Astrocyte of the cerebellum (primary cell): ENCODE results near the gene DNAH8.

Experiments used
- DNase-seq: peaks from one replicate; pipeline ENCODE4 v3.0.0-alpha.2; 2011; ENCODE audit warnings: low read depth
- H3K4me3 ChIP-seq: 2 replicates; pipeline ENCODE4 v1.5.1; 2011; ENCODE audit warnings: mild to moderate bottlenecking, low read depth, low read length, moderate library complexity
- CTCF ChIP-seq: IDR thresholded peaks from 2 replicates; pipeline ENCODE4 v1.5.1; 2012; ENCODE audit warnings: low read length, low read depth, moderate library complexity, mild to moderate bottlenecking; ENCODE audit errors: missing control alignments
- in situ Hi-C: cut with HindIII; loops from 2 replicates; pipeline ENCODE4 v1.10.0; 2017; ENCODE audit warnings: low sequenced_read_pairs

DNAH8 gene

GRCh38 chr6:39058471-39059147 lies 343.5 kb downstream of the DNAH8 start:
- TF ChIP-seq CTCF = no peak
- no peak overlapping the region for H3K4me3 ChIP-seq
- in situ Hi-C loops = no loop called here
- no peak for DNase-seq

GRCh38 chr6:39059496-39060310 lies 344.6 kb downstream of the DNAH8 start:
- TF ChIP-seq CTCF = no peak
- H3K4me3 ChIP-seq = no peak overlapping the region
- DNase-seq = no peak
- in situ Hi-C loops = no loop called here

GRCh38 chr6:39060467-39061160 lies 345.5 kb downstream of the DNAH8 start:
- DNase-seq = no peak
- no peak for TF ChIP-seq CTCF

GRCh38 chr6:39061182-39061581 lies 346.1 kb downstream of the DNAH8 start:
- H3K4me3 ChIP-seq = no peak overlapping the region
- in situ Hi-C loops = no loop called here
- no peak for DNase-seq
- TF ChIP-seq CTCF = no peak

More at GRCh38 chr6:39060467-39061160, 345.5 kb downstream of the DNAH8 start:
- in situ Hi-C loops = no loop called here
- no peak overlapping the region for H3K4me3 ChIP-seq

GRCh38 chr6:39061588-39061987 lies 346.5 kb downstream of the DNAH8 start:
- H3K4me3 ChIP-seq = no peak overlapping the region
- no peak for TF ChIP-seq CTCF
- DNase-seq = no peak
- in situ Hi-C loops = no loop called here

- DNase-seq = no peak
- in situ Hi-C loops = no loop called here
- no peak overlapping the region for H3K4me3 ChIP-seq
- no peak for TF ChIP-seq CTCF
These were observed 347.1 kb downstream of the DNAH8 start for GRCh38 chr6:39062014-39062740.
